IPS DF 4.7 (cell line): ENCODE measurements around the gene FCAMR.

Experiments
- DNase-seq: peaks from one replicate; pipeline ENCODE4 v3.0.0-alpha.2; 2013; ENCODE audit warnings: low spot score; ENCODE audit errors: extremely low read depth

FCAMR gene

GRCh38 chr1:206970446-206970845, at the start of gene FCAMR:
Gene FCAMR, minus strand, starts transcription at chr1:206970460. Its CDS starts 335 bp downstream, at chr1:206970125.
- no peak for DNase-seq

- DNase-seq, result no peak
Measured at GRCh38 chr1:207019661-207020060, 49.4 kb upstream of the FCAMR start.

GRCh38 chr1:207019161-207019560, 48.9 kb upstream of the FCAMR start:
- no peak for DNase-seq

- DNase-seq, result no peak
Measured at GRCh38 chr1:207018707-207019106, 48.4 kb upstream of the FCAMR start.

- no peak for DNase-seq
Measured at GRCh38 chr1:207017615-207018559, 47.6 kb upstream of the FCAMR start.

- DNase-seq, result no peak
Measured at GRCh38 chr1:207015791-207016190, 45.5 kb upstream of the FCAMR start.

- DNase-seq, result no peak
Measured at GRCh38 chr1:207014728-207015127, 44.5 kb upstream of the FCAMR start.

- no peak for DNase-seq
Measured at GRCh38 chr1:207013321-207014085, 43.2 kb upstream of the FCAMR start.

GRCh38 chr1:207010726-207011125, 40.5 kb upstream of the FCAMR start:
- no peak for DNase-seq

GRCh38 chr1:207009945-207010344, 39.7 kb upstream of the FCAMR start:
- no peak for DNase-seq

GRCh38 chr1:207009182-207009850, 39.1 kb upstream of the FCAMR start:
- no peak for DNase-seq

GRCh38 chr1:207007352-207008033, 37.2 kb upstream of the FCAMR start:
- no peak for DNase-seq

- no peak for DNase-seq
Measured at GRCh38 chr1:207006914-207007313, 36.7 kb upstream of the FCAMR start.

- DNase-seq, result no peak
Measured at GRCh38 chr1:207006083-207006482, 35.8 kb upstream of the FCAMR start.

GRCh38 chr1:207004931-207005830, 34.9 kb upstream of the FCAMR start:
- DNase-seq, result peak; percentile 72

- no peak for DNase-seq
Measured at GRCh38 chr1:207003210-207003609, 33.0 kb upstream of the FCAMR start.

GRCh38 chr1:207002724-207003146, 32.5 kb upstream of the FCAMR start:
- no peak for DNase-seq

GRCh38 chr1:207001492-207002245, 31.4 kb upstream of the FCAMR start:
- DNase-seq, result no peak

- DNase-seq, result no peak
Measured at GRCh38 chr1:207000651-207001291, 30.5 kb upstream of the FCAMR start.
